CD14-positive monocyte (primary cell): ENCODE data around the gene TMEM203. TPM values are rescaled to one million over a fixed set of nuclear protein-coding genes. Genes with fewer than 3 reads are reported as not detected.

Experiments
- DNase-seq, 3 donors: peaks; one replicate each; pipeline ENCODE4 v3.0.0-alpha.2; 2011 to 2022
- H2AFZ ChIP-seq: 2 replicates; pipeline ENCODE4 v1.6.0; 2012; ENCODE audit warnings: mild to moderate bottlenecking, low read depth, low read length, inconsistent platforms; ENCODE audit not compliant: insufficient read depth, poor library complexity, severe bottlenecking
- H3K27ac ChIP-seq, 2 donors: 1 replicate in 1 of 2; 2 replicates in 1 of 2; pipeline ENCODE4 v1.5.1; 2012 to 2013; ENCODE audit warnings: low read length in 2 of 2, control low read depth in 1 of 2, inconsistent platforms in 1 of 2, low read depth in 1 of 2, mild to moderate bottlenecking in 1 of 2
- H3K27me3 ChIP-seq, 2 donors: one replicate each; pipeline versions ENCODE4 v1.6.0 to v1.6.1; 2011 to 2013; ENCODE audit warnings: low read length in 2 of 2; ENCODE audit not compliant: control insufficient read depth in 2 of 2, insufficient read depth in 2 of 2
- H3K36me3 ChIP-seq, 2 donors: replicated peaks in 1 of 2; 1 replicate in 1 of 2; 2 replicates in 1 of 2; pipeline versions ENCODE4 v1.5.1 to v1.6.1; 2012 to 2013; ENCODE audit warnings: low read length in 2 of 2, control low read depth in 1 of 2, inconsistent platforms in 1 of 2, mild to moderate bottlenecking in 1 of 2; ENCODE audit not compliant: insufficient read depth in 2 of 2, control insufficient read depth in 1 of 2
- H3K4me1 ChIP-seq, 2 donors: 1 replicate in 1 of 2; 2 replicates in 1 of 2; pipeline versions ENCODE4 v1.5.1 to v1.6.1; 2012 to 2013; ENCODE audit warnings: low read length in 2 of 2, control low read depth in 1 of 2, inconsistent platforms in 1 of 2, mild to moderate bottlenecking in 1 of 2, moderate library complexity in 1 of 2; ENCODE audit not compliant: insufficient read depth in 2 of 2, control insufficient read depth in 1 of 2
- H3K4me2 ChIP-seq: replicated peaks from 2 replicates; pipeline ENCODE3; 2012; ENCODE audit warnings: low read length, moderate library complexity, mild to moderate bottlenecking; ENCODE audit not compliant: poor library complexity, severe bottlenecking; ENCODE audit errors: extremely low read depth
- H3K4me3 ChIP-seq, 3 experiments: fragments of 200-600 bp in 1 of 3; sonication (generic) in 1 of 3; replicated peaks in 1 of 3; 1 replicate in 2 of 3; 2 replicates in 1 of 3; pipeline ENCODE4 v1.5.1; 2011 to 2013; ENCODE audit warnings: low read length in 3 of 3, mild to moderate bottlenecking in 3 of 3, control low read depth in 2 of 3, low read depth in 2 of 3, inconsistent platforms in 1 of 3, moderate library complexity in 1 of 3
- H3K79me2 ChIP-seq: 2 replicates; pipeline ENCODE4 v1.6.0; 2012; ENCODE audit warnings: mild to moderate bottlenecking, control low read depth, inconsistent platforms, low read length, moderate library complexity; ENCODE audit not compliant: insufficient read depth
- H3K9ac ChIP-seq: 2 replicates; pipeline ENCODE4 v1.6.0; 2017; ENCODE audit warnings: low read length, mild to moderate bottlenecking; ENCODE audit not compliant: insufficient read depth, poor library complexity, severe bottlenecking
- H3K9me3 ChIP-seq, 2 donors: replicated peaks in 1 of 2; 1 replicate in 1 of 2; 2 replicates in 1 of 2; pipeline versions ENCODE4 v1.5.1 to v1.6.1; 2012 to 2013; ENCODE audit warnings: low read length in 2 of 2, control low read depth in 1 of 2; ENCODE audit not compliant: control insufficient read depth in 1 of 2, insufficient read depth in 1 of 2
- H4K20me1 ChIP-seq: 2 replicates; pipeline ENCODE4 v1.6.0; 2012; ENCODE audit warnings: mild to moderate bottlenecking, low read length, control low read depth, moderate library complexity; ENCODE audit not compliant: insufficient read depth
- H3K27ac Mint-ChIP-seq, 7 donors: one replicate each; pipeline ENCODE4 v1.8.0; 2020; ENCODE audit warnings: mild to moderate bottlenecking in 7 of 7, mixed read lengths in 7 of 7, moderate library complexity in 6 of 7, inconsistent platforms in 2 of 7
- H3K27me3 Mint-ChIP-seq, 3 donors: one replicate each; pipeline ENCODE4 v1.8.0; 2021 to 2022; ENCODE audit warnings: low read depth in 3 of 3, mild to moderate bottlenecking in 3 of 3, mixed read lengths in 3 of 3, moderate library complexity in 3 of 3, inconsistent platforms in 1 of 3
- H3K36me3 Mint-ChIP-seq, 2 donors: one replicate each; pipeline ENCODE4 v1.8.0; 2020; ENCODE audit warnings: mixed read lengths in 2 of 2, inconsistent platforms in 1 of 2, mild to moderate bottlenecking in 1 of 2
- H3K4me1 Mint-ChIP-seq: one replicate; pipeline ENCODE4 v1.8.0; 2020; ENCODE audit warnings: mild to moderate bottlenecking, mixed read lengths
- H3K4me3 Mint-ChIP-seq, 2 donors: one replicate each; pipeline ENCODE4 v1.8.0; 2020; ENCODE audit warnings: mild to moderate bottlenecking in 2 of 2, mixed read lengths in 2 of 2, moderate library complexity in 1 of 2
- H3K9me3 Mint-ChIP-seq, 7 donors: one replicate each; pipeline ENCODE4 v1.8.0; 2020 to 2022; ENCODE audit warnings: mixed read lengths in 7 of 7, mild to moderate bottlenecking in 6 of 7, moderate library complexity in 6 of 7, inconsistent platforms in 2 of 7
- CTCF ChIP-seq: fragments of 200-600 bp; IDR thresholded peaks from one replicate; pipeline ENCODE4 v1.8.0; 2022; ENCODE audit warnings: antibody characterized with exemption, mild to moderate bottlenecking
- WGBS: methylation state at CpG from one replicate; pipeline ENCODE4 v1.1.5; 2013; ENCODE audit warnings: missing lambda C conversion rate; ENCODE audit not compliant: insufficient coverage; 5-methylcytosine and 5-hydroxymethylcytosine counted together
- intact Hi-C, 2 donors: fragments of 100-400 bp; cut with micrococcal nuclease; formaldehyde crosslinking; loops; one replicate each; pipeline versions ENCODE4 v1.15.0 to v1.15.1; 2023
- polyA plus RNA-seq, 3 donors: library from polyadenylated mRNA; depleted of rRNA in 1 of 3; unstranded in 2 of 3; stranded (reverse) in 1 of 3; fragments of 300-500 nt in 2 of 3; fragments of >200 nt in 1 of 3; fragmentation: Illumina TruSeq in 2 of 3; gene quantifications; 1 replicate in 2 of 3; 2 replicates in 1 of 3; pipeline ENCODE4 v1.2.3, GENCODE V29; 2012 to 2021

Gene TMEM203
- polyA plus RNA-seq, 3 donors = 13.1 to 88.1 (median 76.1) TPM

GRCh38 chr9:137163365-137163715 is 42.1 kb downstream of the TMEM203 start:
- H3K4me3 ChIP-seq = peak overlapping the region in 2 of 3 experiments; percentile 7 to 44
- peak overlapping the region; percentile 58 for H3K4me2 ChIP-seq
- no peak overlapping the region for H3K27ac ChIP-seq
- Mint-ChIP-seq H3K27me3 (peaks cover 64 to 97% (median 86%) of the 10 kb centered on the region in 3 donors), H3K9me3 (peaks cover 0 to 20% (median 5%) of the 10 kb centered on the region in 7 donors), H3K27ac (no peak overlapping the region), H3K4me1 (peaks cover 6% of the 10 kb centered on the region), H3K4me3 (peak overlapping the region; percentile 48 to 84), H3K36me3 (no peaks in the 10 kb centered on the region)
- H3K9ac ChIP-seq = no peak overlapping the region
- no peak for DNase-seq
- no peaks in the 10 kb centered on the region for H3K79me2 ChIP-seq
- no peaks in the 10 kb centered on the region for H4K20me1 ChIP-seq
- H3K36me3 ChIP-seq = no peaks in the 10 kb centered on the region
- peaks cover 3 to 10% of the 10 kb centered on the region in 2 donors for H3K4me1 ChIP-seq
- peaks cover 8 to 86% of the 10 kb centered on the region in 2 donors for H3K27me3 ChIP-seq
- intact Hi-C loops = no loop called here
- no peak for TF ChIP-seq CTCF
- peak overlapping the region; percentile 46 for H2AFZ ChIP-seq
- H3K9me3 ChIP-seq = peaks cover 0 to 12% of the 10 kb centered on the region in 2 donors
- WGBS = 37% methylated on average over 22 of the region's 26 CpGs

DNA sequence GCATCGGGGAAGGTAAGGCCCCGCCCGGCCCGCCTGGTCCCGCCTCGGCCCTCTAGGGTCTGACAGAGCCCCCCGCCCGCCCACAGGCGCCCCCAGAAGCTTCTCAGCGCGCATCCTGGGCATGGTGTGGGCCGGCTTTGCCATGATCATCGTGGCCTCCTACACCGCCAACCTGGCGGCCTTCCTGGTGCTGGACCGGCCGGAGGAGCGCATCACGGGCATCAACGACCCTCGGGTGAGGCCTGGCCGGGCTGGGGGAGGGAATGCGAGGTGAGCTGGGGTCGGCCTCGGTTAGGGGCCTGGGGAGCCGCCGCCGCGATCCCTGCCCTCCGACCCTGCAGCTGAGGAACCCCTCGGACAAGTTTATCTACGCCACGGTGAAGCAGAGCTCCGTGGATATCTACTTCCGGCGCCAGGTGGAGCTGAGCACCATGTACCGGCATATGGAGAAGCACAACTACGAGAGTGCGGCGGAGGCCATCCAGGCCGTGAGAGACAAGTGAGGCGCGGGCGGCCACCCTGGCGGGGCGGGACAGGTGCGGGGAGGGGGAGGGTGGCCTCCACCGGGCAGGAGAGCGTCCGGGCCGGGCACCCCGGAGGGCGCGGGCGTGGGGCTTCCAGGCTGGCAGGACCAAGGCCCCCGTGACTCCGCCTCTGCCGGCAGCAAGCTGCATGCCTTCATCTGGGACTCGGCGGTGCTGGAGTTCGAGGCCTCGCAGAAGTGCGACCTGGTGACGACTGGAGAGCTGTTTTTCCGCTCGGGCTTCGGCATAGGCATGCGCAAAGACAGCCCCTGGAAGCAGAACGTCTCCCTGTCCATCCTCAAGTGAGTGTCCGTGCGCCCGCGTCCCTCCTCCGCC is 42.7 kb downstream of the TMEM203 start:
- no peak for TF ChIP-seq CTCF
- Mint-ChIP-seq H3K4me1 (peaks cover 6% of the 10 kb centered on the region), H3K4me3 (peak overlapping the region; percentile 48 to 84), H3K9me3 (peaks cover 0 to 20% (median 5%) of the 10 kb centered on the region in 7 donors), H3K27me3 (peaks cover 70 to 97% (median 87%) of the 10 kb centered on the region in 3 donors), H3K27ac (no peak overlapping the region), H3K36me3 (no peaks in the 10 kb centered on the region)
- Histone ChIP-seq H3K9me3 (peaks cover 0 to 12% of the 10 kb centered on the region in 2 donors), H3K79me2 (no peaks in the 10 kb centered on the region), H3K27ac (no peak overlapping the region), H3K36me3 (no peaks in the 10 kb centered on the region), H3K4me1 (peaks cover 3 to 10% of the 10 kb centered on the region in 2 donors), H3K4me2 (peak overlapping the region; percentile 58), H3K27me3 (peaks cover 8 to 92% of the 10 kb centered on the region in 2 donors), H3K9ac (no peak overlapping the region), H2AFZ (peak overlapping the region; percentile 46), H4K20me1 (no peaks in the 10 kb centered on the region), H3K4me3 (peak overlapping the region in 2 of 3 experiments; percentile 7 to 44)
- WGBS = 10% methylated on average over 70 of the region's 74 CpGs
- DNase-seq = no peak
- intact Hi-C loops = no loop called here
